Natural killer cell treated with Interleukin-12 subunit alpha and Interleukin-12 subunit beta and Interleukin-15 and Interleukin-18, amount 100 ng/mL, for 72 hours (primary cell): ENCODE data around the gene ELMO1. TPM values are rescaled to one million over a fixed set of nuclear protein-coding genes. Genes with fewer than 3 reads are reported as not detected.

Experiments used
- ATAC-seq, 2 donors: fragments of 150-1000 bp; cut with Tn5 transposase in 1 of 2; sonication (Bioruptor Pico), chemical (Tn5 transposase) in 1 of 2; 2 replicates each; pipeline ENCODE4 v1.10.0; 2021
- DNase-seq: peaks from one replicate; pipeline ENCODE4 v3.0.0; 2022; ENCODE audit warnings: low spot score
- H3K27ac Mint-ChIP-seq, 2 donors: 1 replicate in 1 of 2; 2 replicates in 1 of 2; pipeline ENCODE4 v1.8.0; 2022; ENCODE audit warnings: mixed read lengths in 2 of 2, mild to moderate bottlenecking in 1 of 2, moderate library complexity in 1 of 2
- H3K27me3 Mint-ChIP-seq, 2 donors: 1 replicate in 1 of 2; 2 replicates in 1 of 2; pipeline ENCODE4 v1.8.0; 2022; ENCODE audit warnings: mixed read lengths in 2 of 2
- H3K36me3 Mint-ChIP-seq: one replicate; pipeline ENCODE4 v1.8.0; 2022; ENCODE audit warnings: mixed read lengths
- H3K4me1 Mint-ChIP-seq, 2 donors: 1 replicate in 1 of 2; 2 replicates in 1 of 2; pipeline ENCODE4 v1.8.0; 2022; ENCODE audit warnings: low read depth in 2 of 2, mixed read lengths in 2 of 2, mild to moderate bottlenecking in 1 of 2
- H3K4me3 Mint-ChIP-seq: one replicate; pipeline ENCODE4 v1.8.0; 2022; ENCODE audit warnings: mixed read lengths
- H3K9me3 Mint-ChIP-seq: 2 replicates; pipeline ENCODE4 v1.8.0; 2022; ENCODE audit warnings: mixed read lengths
- total RNA-seq, 2 donors: library from RNA; stranded (reverse); gene quantifications; one replicate each; pipeline ENCODE4 v1.2.3, GENCODE V29; 2022

Gene ELMO1
- total RNA-seq, 2 donors from 2014 or later = 36.8 to 103 TPM

GRCh38 chr7:36854652-36855051 is 594.0 kb downstream of the ELMO1 start:
- Mint-ChIP-seq H3K27ac (no peak overlapping the region), H3K27me3 (no peaks in the 10 kb centered on the region), H3K4me1 (peaks cover 22% of the 10 kb centered on the region in 2 donors), H3K9me3 (peaks cover 6% of the 10 kb centered on the region), H3K4me3 (no peak overlapping the region), H3K36me3 (peaks cover 29% of the 10 kb centered on the region)
- ATAC-seq (no peak), DNase-seq (no peak)

GRCh38 chr7:36852931-36853330 is 595.7 kb downstream of the ELMO1 start:
- H3K4me1 Mint-ChIP-seq = peaks cover 20 to 22% of the 10 kb centered on the region in 2 donors
- peaks cover 21% of the 10 kb centered on the region for H3K36me3 Mint-ChIP-seq
- H3K27me3 Mint-ChIP-seq = no peaks in the 10 kb centered on the region
- DNase-seq (no peak), ATAC-seq (no peak)
- H3K27ac Mint-ChIP-seq = peak overlapping the region in 1 of 2 donors; percentile 75
- peaks cover 9% of the 10 kb centered on the region for H3K9me3 Mint-ChIP-seq
- H3K4me3 Mint-ChIP-seq = no peak overlapping the region

GRCh38 chr7:36852017-36852416 is 596.6 kb downstream of the ELMO1 start:
- ATAC-seq = peak in 1 of 2 donors; percentile 77
- H3K27me3 Mint-ChIP-seq = no peaks in the 10 kb centered on the region
- peaks cover 12% of the 10 kb centered on the region for H3K9me3 Mint-ChIP-seq
- peaks cover 20 to 22% of the 10 kb centered on the region in 2 donors for H3K4me1 Mint-ChIP-seq
- H3K27ac Mint-ChIP-seq = peak overlapping the region; percentile 52 to 75
- H3K4me3 Mint-ChIP-seq = peak overlapping the region; percentile 68
- DNase-seq = no peak
- peaks cover 28% of the 10 kb centered on the region for H3K36me3 Mint-ChIP-seq

- peak overlapping the region; percentile 52 to 75 for H3K27ac Mint-ChIP-seq
- H3K36me3 Mint-ChIP-seq = peaks cover 33% of the 10 kb centered on the region
- peaks cover 12% of the 10 kb centered on the region for H3K9me3 Mint-ChIP-seq
- peak in 1 of 2 donors; percentile 67 for ATAC-seq
- H3K4me3 Mint-ChIP-seq = peak overlapping the region; percentile 68
- no peaks in the 10 kb centered on the region for H3K27me3 Mint-ChIP-seq
- no peak for DNase-seq
- H3K4me1 Mint-ChIP-seq = peaks cover 20 to 22% of the 10 kb centered on the region in 2 donors
Observed at GRCh38 chr7:36851382-36851781, 597.3 kb downstream of the ELMO1 start.

- DNase-seq (no peak), ATAC-seq (no peak)
- Mint-ChIP-seq H3K9me3 (peaks cover 22% of the 10 kb centered on the region), H3K27ac (no peak overlapping the region), H3K27me3 (no peaks in the 10 kb centered on the region), H3K4me1 (peaks cover 23 to 29% of the 10 kb centered on the region in 2 donors), H3K4me3 (no peak overlapping the region), H3K36me3 (peaks cover 29% of the 10 kb centered on the region)
Observed at GRCh38 chr7:36847946-36848345, 600.7 kb downstream of the ELMO1 start.

- H3K9me3 Mint-ChIP-seq = peaks cover 16% of the 10 kb centered on the region
- peaks cover 8 to 10% of the 10 kb centered on the region in 2 donors for H3K4me1 Mint-ChIP-seq
- H3K27ac Mint-ChIP-seq = no peak overlapping the region
- peaks cover 21% of the 10 kb centered on the region for H3K36me3 Mint-ChIP-seq
- no peak overlapping the region for H3K4me3 Mint-ChIP-seq
- ATAC-seq = no peak
- no peak for DNase-seq
- no peaks in the 10 kb centered on the region for H3K27me3 Mint-ChIP-seq
Observed at GRCh38 chr7:36844374-36844773, 604.3 kb downstream of the ELMO1 start.

- ATAC-seq = no peak
- Mint-ChIP-seq H3K27ac (no peak overlapping the region), H3K4me1 (peaks cover 8 to 16% of the 10 kb centered on the region in 2 donors), H3K9me3 (peaks cover 7% of the 10 kb centered on the region), H3K4me3 (no peak overlapping the region), H3K36me3 (peaks cover 7% of the 10 kb centered on the region), H3K27me3 (no peaks in the 10 kb centered on the region)
- no peak for DNase-seq
Observed at GRCh38 chr7:36840904-36841303, 607.8 kb downstream of the ELMO1 start.

- ATAC-seq = no peak
- Mint-ChIP-seq H3K27me3 (no peaks in the 10 kb centered on the region), H3K4me3 (no peak overlapping the region), H3K27ac (peak overlapping the region in 1 of 2 donors; percentile 30), H3K36me3 (peaks cover 6% of the 10 kb centered on the region), H3K4me1 (peaks cover 5 to 13% of the 10 kb centered on the region in 2 donors), H3K9me3 (peaks cover 4% of the 10 kb centered on the region)
- DNase-seq = no peak
Observed at GRCh38 chr7:36838616-36839225, 609.9 kb downstream of the ELMO1 start.

- Mint-ChIP-seq H3K9me3 (no peaks in the 10 kb centered on the region), H3K36me3 (peaks cover 5% of the 10 kb centered on the region), H3K27ac (no peak overlapping the region), H3K4me3 (no peak overlapping the region), H3K4me1 (peaks cover 5 to 13% of the 10 kb centered on the region in 2 donors), H3K27me3 (no peaks in the 10 kb centered on the region)
- ATAC-seq = no peak
- no peak for DNase-seq
Observed at GRCh38 chr7:36831049-36831448, 617.6 kb downstream of the ELMO1 start.

- H3K36me3 Mint-ChIP-seq = no peaks in the 10 kb centered on the region
- H3K4me1 Mint-ChIP-seq = peaks cover 5 to 13% of the 10 kb centered on the region in 2 donors
- no peak overlapping the region for H3K27ac Mint-ChIP-seq
- DNase-seq (no peak), ATAC-seq (peak in 1 of 2 donors; percentile 59)
- no peak overlapping the region for H3K4me3 Mint-ChIP-seq
- no peaks in the 10 kb centered on the region for H3K27me3 Mint-ChIP-seq
- no peaks in the 10 kb centered on the region for H3K9me3 Mint-ChIP-seq
Observed at GRCh38 chr7:36827726-36828703, 620.6 kb downstream of the ELMO1 start.

- Mint-ChIP-seq H3K9me3 (no peaks in the 10 kb centered on the region), H3K4me1 (peaks cover 13 to 15% of the 10 kb centered on the region in 2 donors), H3K27ac (no peak overlapping the region), H3K4me3 (no peak overlapping the region), H3K27me3 (no peaks in the 10 kb centered on the region), H3K36me3 (peaks cover 5% of the 10 kb centered on the region)
- no peak for ATAC-seq
- DNase-seq = no peak
Observed at GRCh38 chr7:36825501-36825900, 623.2 kb downstream of the ELMO1 start.

GRCh38 chr7:36823353-36823752 is 625.3 kb downstream of the ELMO1 start:
- H3K36me3 Mint-ChIP-seq = peaks cover 5% of the 10 kb centered on the region
- ATAC-seq = no peak
- DNase-seq = no peak

GRCh38 chr7:36821617-36822016 is 627.0 kb downstream of the ELMO1 start:
- peaks cover 5% of the 10 kb centered on the region for H3K36me3 Mint-ChIP-seq
- DNase-seq (no peak), ATAC-seq (no peak)
- no peaks in the 10 kb centered on the region for H3K9me3 Mint-ChIP-seq
- H3K27ac Mint-ChIP-seq = no peak overlapping the region
- no peaks in the 10 kb centered on the region for H3K27me3 Mint-ChIP-seq
- no peak overlapping the region for H3K4me3 Mint-ChIP-seq
- H3K4me1 Mint-ChIP-seq = peaks cover 0 to 10% of the 10 kb centered on the region in 2 donors

More at GRCh38 chr7:36823353-36823752, 625.3 kb downstream of the ELMO1 start:
- H3K27me3 Mint-ChIP-seq = no peaks in the 10 kb centered on the region
- peaks cover 2 to 13% of the 10 kb centered on the region in 2 donors for H3K4me1 Mint-ChIP-seq
- H3K9me3 Mint-ChIP-seq = no peaks in the 10 kb centered on the region
- no peak overlapping the region for H3K27ac Mint-ChIP-seq
- H3K4me3 Mint-ChIP-seq = no peak overlapping the region
